Fibroblast of skin of scalp (primary cell): ENCODE results near the gene TSHZ1.

ENCODE experiments used
- DNase-seq: peaks from one replicate; pipeline ENCODE4 v3.0.0-alpha.2; 2013

Gene TSHZ1

DNA sequence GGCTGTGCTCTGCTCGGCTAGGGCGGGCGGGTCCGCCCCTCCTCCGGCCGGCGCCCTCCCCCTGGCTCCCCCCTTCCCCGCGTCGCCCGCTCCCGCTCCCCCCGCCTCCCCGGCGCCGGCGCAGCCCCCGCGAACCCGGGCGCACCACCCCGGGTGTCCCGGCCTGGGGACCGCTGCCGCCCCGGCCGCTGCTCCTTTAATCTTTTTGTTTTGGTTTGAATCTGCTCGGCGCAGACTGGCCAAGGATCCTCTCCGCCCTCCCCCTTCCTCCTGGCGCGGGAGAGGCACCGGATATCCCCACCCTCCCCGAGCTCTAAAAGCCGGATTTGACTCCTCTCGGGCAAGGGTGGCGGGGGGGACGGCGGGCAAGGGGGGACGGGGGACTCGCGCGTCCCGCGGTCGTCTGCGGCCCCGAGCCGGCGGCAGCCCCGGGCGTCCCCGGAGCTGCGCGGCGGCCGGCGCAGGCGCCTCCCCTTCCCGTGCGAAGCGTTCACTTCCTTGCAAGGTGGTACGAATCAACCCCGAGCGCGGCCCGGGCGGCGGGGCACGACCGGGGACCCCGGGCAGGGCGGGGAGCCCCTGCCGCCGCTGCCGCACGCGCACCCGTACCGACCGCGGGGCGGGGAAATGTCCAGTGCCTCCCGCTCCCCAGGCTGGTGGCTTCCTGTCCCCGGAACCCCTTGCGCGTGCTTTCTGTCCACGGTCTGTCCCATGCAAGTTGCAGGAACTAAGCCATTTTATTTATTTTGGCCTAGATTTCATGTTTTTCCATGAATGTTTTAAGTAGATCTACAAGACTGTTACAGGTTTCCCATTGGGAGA, 1.3 kb upstream of the TSHZ1 start, which contains the start of gene PTGR3:
PTGR3 (minus strand) TSS at position 11 of the 822 bp plus-strand sequence. CDS start 81 bp downstream, outside the sequence.
- DNase-seq, result peak; percentile 90

DNA sequence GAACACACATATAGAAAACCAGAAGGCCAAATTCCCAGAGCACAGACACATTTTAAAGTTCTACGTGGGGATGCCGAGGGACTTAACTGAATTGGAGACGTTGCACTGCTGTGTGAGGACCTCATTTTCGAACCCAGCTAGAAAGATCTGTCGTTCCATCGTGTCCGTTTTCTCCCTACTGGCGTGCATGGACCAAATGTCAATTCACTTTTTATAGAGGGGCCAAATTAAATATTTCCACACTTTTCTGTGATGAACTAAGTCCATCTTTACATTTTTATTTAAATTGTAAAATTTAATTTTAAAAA, 692 bp upstream of the TSHZ1 start:
- no peak for DNase-seq

DNA sequence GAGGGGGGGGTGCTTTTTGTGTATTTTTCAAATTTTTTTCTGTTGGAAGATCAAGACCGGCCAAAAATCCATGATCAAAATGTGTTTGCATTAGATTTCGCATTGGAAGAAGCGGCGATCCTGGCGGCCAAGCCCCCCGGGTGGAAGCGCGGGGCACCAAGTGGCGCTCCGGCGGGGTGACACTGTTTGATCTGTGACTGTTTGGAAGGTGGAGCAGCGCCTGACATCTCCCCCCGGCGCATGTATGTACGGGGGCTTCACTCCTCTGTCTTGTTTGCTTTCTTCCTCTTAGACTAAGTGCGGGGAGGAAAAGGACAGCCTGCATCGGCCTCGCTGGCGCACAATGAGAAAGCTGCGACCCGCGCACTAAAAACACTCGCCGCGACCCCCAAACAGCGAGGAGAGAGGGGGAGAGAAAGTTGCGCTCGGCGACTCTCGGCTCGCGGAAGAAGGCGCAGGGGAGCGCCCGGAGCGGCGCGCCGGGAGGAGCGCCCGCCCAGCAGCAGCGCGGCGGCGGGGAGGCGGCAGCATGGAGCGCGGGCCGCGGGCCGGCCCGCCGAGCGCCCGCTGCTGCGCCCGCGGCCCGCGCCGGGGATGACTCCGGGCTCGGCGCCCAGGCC, 515 bp downstream of the TSHZ1 start:
- DNase-seq, result no peak

DNA sequence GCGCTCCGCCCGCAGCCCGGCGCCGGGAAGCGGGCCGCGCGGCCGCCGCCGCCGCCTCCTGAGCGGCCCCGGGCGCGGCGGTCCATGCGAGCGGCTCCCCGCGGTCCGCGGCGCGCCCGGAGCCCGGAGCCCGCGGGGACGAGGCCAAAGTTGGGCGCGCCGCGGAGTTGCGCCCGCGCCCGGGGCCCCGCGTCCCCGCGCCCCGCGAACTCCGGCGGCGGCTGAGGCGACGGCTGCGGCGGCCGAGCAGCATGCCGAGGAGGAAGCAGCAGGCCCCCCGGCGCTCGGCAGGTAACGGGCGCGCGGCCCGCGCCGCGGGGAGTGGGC, 992 bp downstream of the TSHZ1 start:
- DNase-seq, result no peak

DNA sequence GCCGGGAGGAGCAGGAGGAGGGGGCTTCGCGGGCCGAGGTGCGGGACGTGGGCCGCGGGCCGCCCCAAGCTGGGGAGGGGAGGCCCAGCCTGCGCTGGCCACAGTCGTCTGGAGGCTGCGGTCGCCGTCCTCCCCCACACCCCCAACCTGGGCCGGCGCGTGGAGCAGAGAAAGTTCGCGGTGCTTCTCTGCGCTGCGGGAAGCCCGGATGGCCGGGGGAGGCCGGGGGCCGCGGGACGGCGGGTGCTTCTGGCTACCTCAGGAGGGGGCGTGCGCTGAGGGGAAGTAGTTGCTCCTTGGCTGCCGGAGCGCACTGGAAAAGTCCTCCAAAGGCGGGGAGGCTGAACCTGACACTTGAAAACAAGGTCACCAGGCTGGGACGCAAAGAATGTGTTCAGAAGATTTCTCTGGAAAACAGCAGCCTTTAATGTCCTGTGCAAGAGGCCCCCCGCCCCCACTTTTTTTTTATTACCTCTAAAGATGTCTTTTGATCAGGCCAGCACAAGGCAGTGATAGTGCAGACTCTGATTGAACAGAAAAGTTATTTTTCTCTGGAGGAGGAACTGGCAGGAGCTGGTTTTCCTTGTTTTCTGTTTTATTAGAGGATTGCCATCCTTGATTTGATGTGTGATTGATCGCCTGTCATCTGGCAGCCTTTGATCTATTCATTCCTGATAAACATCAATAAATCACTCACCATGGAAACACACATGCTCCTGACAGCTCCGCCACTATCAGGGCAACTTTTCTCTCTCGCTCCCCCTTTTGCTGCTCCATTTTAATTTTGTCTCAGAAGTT, 1.6 kb downstream of the TSHZ1 start:
- DNase-seq, result no peak

DNA sequence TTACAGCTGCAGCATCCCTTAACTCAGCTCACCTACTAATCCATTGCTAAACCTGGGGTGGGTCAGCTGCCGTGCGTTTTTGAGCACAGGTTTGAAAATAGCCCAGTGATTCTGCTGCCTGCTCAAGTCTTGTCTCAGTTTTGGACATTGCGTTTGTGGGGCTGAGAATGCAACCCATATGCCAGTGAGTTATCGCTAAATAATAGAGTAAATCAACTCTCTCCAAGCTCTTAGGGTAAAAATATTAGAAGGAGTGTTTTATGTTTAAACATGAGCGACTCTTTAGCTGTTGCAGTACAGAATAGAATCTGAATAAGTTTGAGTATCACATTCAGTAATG, 2.1 kb downstream of the TSHZ1 start:
- DNase-seq, result no peak

DNA sequence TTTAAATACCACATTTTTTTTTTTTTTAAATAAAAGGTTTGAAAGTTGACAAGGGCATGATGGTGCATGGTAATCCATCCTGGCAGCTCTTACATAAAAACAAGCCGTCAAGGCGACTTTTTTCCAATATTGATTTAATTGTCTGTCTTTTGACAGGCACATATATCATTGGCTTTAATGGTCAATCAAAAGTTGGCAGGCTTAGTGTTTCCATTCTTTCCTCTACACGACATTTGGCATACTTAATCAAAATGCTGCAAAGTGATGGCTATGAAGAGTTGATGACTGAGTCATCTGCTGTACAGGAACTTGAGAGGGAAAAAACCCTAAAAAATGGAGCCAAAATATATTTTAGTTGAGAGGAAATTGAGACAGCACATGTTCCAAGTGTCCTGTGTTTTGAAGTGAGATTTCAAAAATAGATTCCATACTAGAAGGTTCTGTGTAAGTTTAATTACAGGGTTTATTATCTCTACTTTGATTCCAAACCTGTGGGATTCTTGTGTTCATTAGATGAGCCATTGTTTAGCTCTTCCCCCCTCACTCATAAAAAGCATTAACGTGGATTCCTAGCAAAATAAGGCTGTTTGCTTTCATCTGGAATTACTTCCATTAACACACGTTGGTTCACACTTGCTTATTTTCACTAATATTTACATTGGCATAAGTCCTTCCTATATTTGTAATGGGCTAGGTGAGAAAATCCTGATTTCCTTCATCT, 3.2 kb downstream of the TSHZ1 start:
- DNase-seq, result peak; percentile 62

DNA sequence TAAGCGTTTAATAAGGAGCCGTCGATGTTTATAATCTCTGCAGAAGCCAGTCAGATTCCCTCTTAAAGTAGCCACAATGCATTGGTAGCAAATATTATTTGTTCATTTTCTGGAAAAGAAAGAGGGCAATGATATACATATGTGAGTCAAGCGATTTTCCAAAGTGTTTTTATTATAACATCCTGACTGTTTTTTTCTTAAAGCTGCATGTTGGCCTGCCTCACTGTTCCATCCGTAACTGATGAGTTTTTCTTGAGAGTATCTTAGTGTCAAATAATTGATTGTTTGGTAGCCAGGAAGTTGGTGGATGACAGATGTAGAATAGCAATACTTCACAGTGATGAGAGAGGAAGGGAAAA, 3.7 kb downstream of the TSHZ1 start:
- DNase-seq, result no peak

DNA sequence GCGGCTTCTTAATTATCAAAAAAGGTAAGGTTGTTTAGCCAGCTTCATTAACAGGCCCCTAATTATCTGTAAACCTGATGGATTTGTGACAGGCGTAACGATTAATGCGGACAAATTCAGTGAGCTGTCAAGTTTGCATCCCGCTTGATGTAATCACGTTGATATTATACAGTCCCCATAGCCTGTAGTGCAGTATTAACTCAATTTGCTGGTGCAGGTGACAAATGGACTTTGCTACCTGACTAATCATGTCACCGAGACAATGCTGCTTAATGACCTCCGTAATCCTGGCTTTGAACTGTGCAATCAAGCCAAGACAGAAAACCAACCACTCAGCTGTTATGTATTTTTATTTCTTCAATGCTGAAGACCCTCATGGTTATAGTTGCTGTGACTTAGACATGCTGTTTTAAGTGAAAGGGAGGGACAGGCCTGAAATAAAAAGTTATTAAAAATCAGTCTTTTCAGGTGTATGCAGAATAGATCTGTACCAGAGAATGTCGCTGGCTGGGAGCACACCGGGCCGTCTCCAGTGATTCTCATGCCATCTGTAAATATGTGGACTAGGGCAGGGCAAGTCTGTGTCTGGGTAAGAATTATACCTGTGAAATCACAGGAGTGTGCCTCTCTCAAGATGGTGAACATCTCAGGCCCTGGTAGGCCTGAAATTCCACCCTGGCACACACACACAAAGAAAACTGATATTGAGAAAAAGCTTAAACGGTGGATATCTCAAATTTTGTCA, 4.3 kb downstream of the TSHZ1 start:
- no peak for DNase-seq

DNA sequence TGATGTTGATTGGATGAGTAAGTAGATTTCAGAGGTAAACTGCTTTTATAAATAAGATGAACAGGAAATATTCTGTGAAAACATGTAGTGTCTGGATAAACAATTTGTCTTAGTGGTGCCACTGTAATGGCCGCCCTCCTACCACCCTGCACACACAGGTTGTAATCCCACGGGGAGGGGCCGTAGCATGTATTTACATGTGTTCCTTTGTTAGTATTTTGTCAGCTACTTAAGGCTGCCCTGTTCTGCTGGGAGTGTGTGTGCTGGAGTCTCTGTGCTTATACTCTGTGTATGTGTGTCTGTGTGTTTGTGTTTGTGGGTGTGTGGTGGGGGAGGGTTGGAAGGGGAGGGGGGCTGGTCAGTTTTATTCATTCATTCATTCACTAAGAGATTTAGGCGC, 5.1 kb downstream of the TSHZ1 start:
- no peak for DNase-seq

DNA sequence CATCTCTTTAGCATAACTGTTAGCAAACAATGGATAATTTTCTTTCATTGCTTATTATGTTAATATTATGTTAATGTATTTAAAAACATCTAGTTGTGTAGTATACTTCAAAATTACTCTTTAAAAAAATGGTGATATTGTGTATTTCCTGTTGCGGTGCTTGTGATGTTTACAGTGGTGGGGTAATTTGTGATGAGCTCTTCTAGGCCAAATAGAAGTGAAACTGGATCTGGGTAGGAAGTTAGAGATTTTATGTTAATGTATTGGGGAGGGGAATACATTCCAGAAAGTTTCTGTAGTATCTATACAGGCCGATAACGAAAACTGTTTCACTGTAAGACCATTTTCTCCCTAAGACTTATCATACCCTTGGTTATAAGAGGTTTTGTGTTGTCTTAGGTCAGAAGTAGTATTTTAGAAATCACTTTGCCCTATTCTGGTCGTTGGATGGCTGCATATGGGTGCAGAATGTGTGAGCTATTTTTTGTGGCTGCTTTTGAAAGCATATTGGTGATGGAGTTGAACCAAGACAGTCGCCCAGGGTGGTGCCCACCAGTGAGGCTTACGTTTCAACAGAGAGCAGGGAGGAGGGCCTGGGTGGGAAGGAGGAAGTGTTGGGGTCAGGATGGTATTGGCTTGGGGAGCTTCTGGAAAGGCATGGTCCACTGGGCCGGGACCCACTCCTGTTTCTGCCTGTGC, 5.8 kb downstream of the TSHZ1 start:
- no peak for DNase-seq

DNA sequence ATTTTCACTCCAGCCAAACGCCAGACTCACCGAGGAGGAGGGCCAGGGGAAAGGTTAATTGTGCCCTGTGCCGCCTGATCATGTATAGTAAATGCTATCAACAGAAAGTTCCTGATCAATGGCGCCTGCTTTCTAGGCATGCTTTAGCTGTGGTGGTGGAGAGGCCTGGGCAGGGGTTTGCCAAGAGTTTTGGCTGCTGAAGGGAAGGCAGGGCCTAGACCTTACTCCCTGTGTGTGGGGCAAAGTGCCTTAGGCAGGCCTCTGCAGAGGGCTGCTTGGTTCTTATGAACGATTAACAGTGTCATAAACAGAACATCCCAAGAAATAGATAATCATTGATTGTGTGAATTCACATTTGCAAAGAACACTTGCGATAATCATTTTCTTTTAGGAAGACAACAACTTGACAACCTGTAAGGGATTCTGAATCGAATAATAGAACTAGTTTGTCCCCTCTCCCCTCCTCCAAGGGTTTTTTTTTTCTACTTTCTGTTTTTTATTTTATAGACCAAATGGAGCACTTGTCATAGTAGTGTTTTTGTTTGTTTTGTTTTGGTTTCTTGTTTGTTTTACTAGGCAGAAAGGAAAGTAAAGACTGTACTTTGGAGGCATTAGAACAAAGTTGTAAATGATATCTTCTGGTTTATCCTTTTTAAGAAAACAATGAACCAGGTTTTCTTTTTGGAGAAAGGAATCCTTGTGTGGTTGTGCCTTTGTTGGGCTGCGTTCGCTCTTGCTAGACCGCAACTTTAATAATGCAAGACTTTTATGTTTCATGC, 6.5 kb downstream of the TSHZ1 start:
- DNase-seq, result no peak

DNA sequence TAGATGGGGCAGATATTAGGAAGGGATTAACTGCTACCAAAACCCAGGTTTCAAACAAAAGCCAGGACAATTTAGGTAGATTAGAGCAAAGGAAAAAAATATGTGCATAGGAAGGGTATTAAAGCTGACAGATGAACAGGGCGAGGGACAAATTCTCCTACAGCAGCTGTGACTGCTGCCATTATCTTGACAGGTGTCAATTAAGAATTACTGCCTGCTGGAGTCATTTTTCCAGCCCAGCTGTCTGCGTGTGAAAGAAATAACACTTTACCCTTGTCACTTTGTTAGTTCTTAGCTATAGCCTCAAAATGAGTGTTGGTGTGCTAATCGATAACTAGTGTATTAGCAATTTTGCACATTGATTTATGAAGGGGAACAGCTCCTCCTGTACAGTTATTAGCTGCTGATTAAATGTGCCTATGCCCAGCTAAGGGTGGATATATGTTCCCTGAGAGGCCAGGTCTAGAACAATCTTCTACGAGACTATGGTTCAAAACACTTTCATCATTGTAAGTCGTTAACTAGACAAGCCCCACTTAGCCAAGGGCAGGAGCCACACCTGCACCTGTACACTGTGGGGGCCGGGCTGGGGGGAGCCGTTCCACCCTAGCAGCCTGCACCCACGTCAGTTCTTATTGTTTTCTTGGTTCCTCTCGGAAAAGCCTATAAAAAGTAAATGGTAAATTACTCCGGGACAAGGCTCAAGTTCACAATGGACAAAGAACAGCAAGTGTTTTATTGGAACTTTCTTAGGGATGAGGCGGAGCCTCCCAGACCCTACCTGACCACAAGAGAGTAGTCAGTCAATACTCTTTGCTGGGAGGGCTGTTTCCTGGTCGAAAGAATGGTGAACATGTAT, 7.7 kb downstream of the TSHZ1 start:
- DNase-seq, result no peak

DNA sequence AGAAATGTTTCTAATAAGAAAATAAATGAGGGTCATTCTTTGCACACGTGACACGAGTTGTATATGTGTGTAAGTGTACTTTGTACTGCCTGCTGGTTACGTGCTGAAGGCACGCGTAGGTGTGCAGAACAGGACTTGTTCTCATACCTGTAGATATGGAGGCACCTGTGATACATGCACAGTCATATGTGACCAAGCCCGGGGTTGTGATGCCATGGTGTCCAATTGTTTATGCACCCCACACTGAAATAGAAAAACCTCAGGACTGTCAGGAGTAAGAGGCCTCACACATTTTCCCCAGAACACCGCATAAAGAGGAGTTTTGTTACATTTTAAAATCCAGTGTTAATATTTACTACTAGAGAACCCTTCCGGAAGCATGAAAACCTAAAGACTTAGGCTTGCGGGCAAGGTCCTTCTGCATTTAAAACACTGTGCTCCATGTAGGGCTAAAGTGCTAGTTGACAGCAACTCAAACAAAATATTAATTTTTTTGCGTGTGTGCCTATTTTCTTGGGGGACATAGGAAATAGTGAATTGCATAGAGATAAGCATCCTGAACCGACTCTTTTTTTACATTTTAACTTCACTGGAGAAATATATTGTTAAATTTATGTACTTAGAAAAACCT, 9.3 kb downstream of the TSHZ1 start:
- DNase-seq, result no peak

DNA sequence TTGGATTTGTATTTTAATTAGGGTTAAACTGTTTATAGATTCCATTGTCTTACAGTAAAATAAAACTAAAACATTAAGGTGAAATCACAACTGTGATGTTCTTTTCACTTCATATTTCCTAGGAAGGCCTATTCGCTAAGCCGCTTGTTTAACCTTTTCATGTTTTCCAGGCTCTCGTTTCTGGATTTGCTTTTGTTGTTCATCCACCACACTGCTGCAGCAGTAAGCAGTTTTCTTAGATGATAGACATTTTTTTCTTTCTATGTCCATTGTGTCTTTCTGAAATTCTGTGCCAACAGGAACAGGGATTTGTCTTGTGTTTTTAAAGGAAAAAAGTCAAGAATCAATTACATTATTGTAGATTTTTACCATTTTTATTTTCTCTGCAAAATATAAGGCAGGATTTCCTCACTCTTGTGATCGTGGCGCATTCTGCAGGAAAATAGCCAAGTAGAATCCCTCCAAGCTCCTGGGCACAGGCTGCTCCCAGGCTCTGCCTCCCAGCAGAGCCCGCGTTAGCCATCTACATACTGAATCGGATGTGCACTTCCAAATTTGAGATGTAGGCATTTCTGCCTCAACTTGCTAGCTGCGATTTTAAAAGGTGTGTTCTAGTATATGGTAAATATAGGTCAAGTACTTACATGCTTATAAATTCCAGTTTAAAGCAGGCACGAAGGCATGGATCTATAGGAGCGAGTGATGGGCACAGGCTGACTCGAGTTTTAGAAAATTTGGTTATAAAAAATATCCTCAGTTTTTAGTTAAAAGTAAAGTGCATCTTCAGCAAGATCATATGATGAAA, 10.2 kb downstream of the TSHZ1 start:
- DNase-seq, result no peak

DNA sequence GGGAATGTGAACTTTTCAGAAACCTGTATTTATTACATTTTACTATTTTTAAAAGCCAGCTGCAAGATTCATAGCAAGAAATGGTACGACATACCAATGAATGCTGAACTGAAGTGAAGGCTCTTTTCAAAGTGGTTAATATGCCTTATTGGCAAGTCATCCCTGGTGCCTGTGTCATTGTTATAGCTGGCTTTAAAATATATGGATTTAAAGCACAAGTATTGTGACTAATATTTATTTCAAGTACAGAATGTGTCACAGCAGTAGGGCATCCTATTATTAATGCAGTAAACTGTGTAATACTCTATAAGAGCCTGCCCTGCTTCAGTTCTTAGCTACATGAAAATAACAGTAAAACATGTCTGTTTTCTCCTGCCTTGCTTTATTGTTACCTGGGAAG, 10.8 kb downstream of the TSHZ1 start:
- no peak for DNase-seq

DNA sequence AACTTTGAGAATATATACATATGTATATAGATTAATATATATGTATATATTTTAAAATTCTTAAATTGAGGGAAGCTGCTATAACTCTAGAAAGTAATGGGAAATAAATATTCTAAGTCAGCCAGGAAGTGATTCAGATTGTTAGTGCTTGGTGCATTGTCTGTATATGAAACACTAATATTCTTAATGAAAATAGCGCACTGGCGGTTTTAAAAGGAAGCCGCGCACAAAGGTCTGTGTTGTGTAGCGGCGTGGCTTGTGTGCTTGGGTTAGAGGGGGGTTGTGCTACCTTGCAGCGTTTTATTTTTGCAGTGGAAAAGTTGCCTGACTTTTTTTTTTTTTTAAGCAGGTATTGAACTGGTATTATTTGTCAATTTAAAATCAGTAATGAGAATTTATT, 11.3 kb downstream of the TSHZ1 start:
- DNase-seq, result no peak

DNA sequence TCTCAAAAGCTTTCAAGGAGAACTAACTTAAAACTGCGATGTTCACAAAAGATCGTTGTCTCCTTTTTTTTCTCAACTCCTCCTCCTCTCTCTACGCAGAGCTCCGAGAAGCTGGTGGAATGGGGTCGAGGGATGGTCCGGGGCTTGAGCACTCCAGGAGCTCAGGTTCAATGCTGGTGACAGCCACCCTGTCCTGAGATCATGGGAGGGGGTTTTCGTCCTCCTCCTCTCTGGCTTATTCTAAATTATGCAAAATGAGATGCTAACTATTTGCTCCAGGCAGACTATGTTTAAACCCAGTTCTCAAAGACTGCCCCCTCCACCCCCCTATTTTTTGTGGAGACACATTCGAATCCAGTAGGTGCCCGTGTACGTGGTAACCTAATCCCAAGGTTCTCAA, 11.8 kb downstream of the TSHZ1 start:
- no peak for DNase-seq
